GM19351 (cell line): ENCODE data around the gene OR2T27.
"Not testable (repeated sequence)": the region's sequence is repeated elsewhere in the genome, so short reads cannot be mapped to it uniquely, and the experiment has no call there.

Experiments used
- ATAC-seq: cut with Tn5 transposase; IDR thresholded peaks from one replicate; pipeline ENCODE4 v1.9.1; 2021; ENCODE audit warnings: mild to moderate bottlenecking, moderate library complexity; ENCODE audit not compliant: unreplicated experiment

The OR2T27 gene

GRCh38 chr1:248655354-248655753, at the start of gene OR2T27:
Gene OR2T27 (minus strand): TSS chr1:248655528. CDS start chr1:248650884, 4,644 bp downstream.
- peak; percentile 76 for ATAC-seq

GRCh38 chr1:248704606-248705005, 49.3 kb upstream of the OR2T27 start:
- no peak for ATAC-seq

- ATAC-seq: no peak
These were observed 48.3 kb upstream of the OR2T27 start for GRCh38 chr1:248703674-248704073.

GRCh38 chr1:248702714-248703113, 47.4 kb upstream of the OR2T27 start, which contains the start of gene OR14I1:
Gene OR14I1 (minus strand): TSS chr1:248702766.
- ATAC-seq: no peak

- ATAC-seq: no peak
These were observed 43.8 kb upstream of the OR2T27 start for GRCh38 chr1:248699099-248699498.

- no peak for ATAC-seq
These were observed 42.6 kb upstream of the OR2T27 start for GRCh38 chr1:248697907-248698306.

- no peak for ATAC-seq
These were observed 41.4 kb upstream of the OR2T27 start for GRCh38 chr1:248696774-248697173.

GRCh38 chr1:248696261-248696660, 40.9 kb upstream of the OR2T27 start:
- no peak for ATAC-seq

GRCh38 chr1:248695451-248696132, 40.3 kb upstream of the OR2T27 start:
- no peak for ATAC-seq

GRCh38 chr1:248691567-248692155, 36.3 kb upstream of the OR2T27 start:
- no peak for ATAC-seq

GRCh38 chr1:248688527-248689298, 33.4 kb upstream of the OR2T27 start:
- ATAC-seq: peak; percentile 55

GRCh38 chr1:248686815-248687214, 31.5 kb upstream of the OR2T27 start:
- ATAC-seq: no peak

- ATAC-seq: no peak
These were observed 26.3 kb upstream of the OR2T27 start for GRCh38 chr1:248681651-248682050.

GRCh38 chr1:248670003-248670402, 14.7 kb upstream of the OR2T27 start:
- no peak for ATAC-seq

- ATAC-seq: peak; percentile 97
These were observed 8.4 kb upstream of the OR2T27 start for GRCh38 chr1:248663453-248664328.

- ATAC-seq: peak; percentile 45
These were observed 1.5 kb upstream of the OR2T27 start for GRCh38 chr1:248656797-248657196.

- ATAC-seq: not testable (repeated sequence)
These were observed 6.4 kb downstream of the OR2T27 start for GRCh38 chr1:248648770-248649536.

- not testable (repeated sequence) for ATAC-seq
These were observed 10.2 kb downstream of the OR2T27 start, which contains the start of gene OR2T35 for GRCh38 chr1:248645178-248645577. Gene OR2T35 (minus strand): TSS chr1:248645278. CDS start chr1:248639258, 6,020 bp downstream.

GRCh38 chr1:248642971-248643651, 12.2 kb downstream of the OR2T27 start:
- peak; percentile 53 for ATAC-seq
